ENCODE measurements around the gene FPGS.
"Not testable (repeated sequence)": the region's sequence is repeated elsewhere in the genome, so short reads cannot be mapped to it uniquely, and the experiment has no call there.

The FPGS gene

GRCh38 chr9:127802576-127803443, at the start of gene FPGS:
TSS of gene FPGS (plus strand) at chr9:127802882. CDS start at chr9:127802925, 43 bp downstream.
- DNase-seq = peak; percentile 92

GRCh38 chr9:127753148-127753547, 49.5 kb upstream of the FPGS start:
- no peak for DNase-seq

- no peak for DNase-seq
Measured at GRCh38 chr9:127753622-127754021, 49.1 kb upstream of the FPGS start.

GRCh38 chr9:127754099-127755060, 48.3 kb upstream of the FPGS start:
- DNase-seq = no peak

- no peak for DNase-seq
Measured at GRCh38 chr9:127755061-127756060, 47.3 kb upstream of the FPGS start.

GRCh38 chr9:127756233-127756632, 46.4 kb upstream of the FPGS start:
- no peak for DNase-seq

- DNase-seq = not testable (repeated sequence)
Measured at GRCh38 chr9:127756776-127757175, 45.9 kb upstream of the FPGS start.

GRCh38 chr9:127758843-127759242, 43.8 kb upstream of the FPGS start:
- no peak for DNase-seq

GRCh38 chr9:127761061-127761460, 41.6 kb upstream of the FPGS start:
- no peak for DNase-seq

GRCh38 chr9:127761491-127761956, 41.2 kb upstream of the FPGS start:
- DNase-seq = no peak

- DNase-seq = no peak
Measured at GRCh38 chr9:127762111-127762676, 40.5 kb upstream of the FPGS start.

- DNase-seq = peak; percentile 17
Measured at GRCh38 chr9:127763918-127764384, 38.7 kb upstream of the FPGS start.

- DNase-seq = no peak
Measured at GRCh38 chr9:127765418-127765817, 37.3 kb upstream of the FPGS start.

- DNase-seq = no peak
Measured at GRCh38 chr9:127767410-127767809, 35.3 kb upstream of the FPGS start.

- DNase-seq = peak; percentile 72
Measured at GRCh38 chr9:127767909-127768331, 34.8 kb upstream of the FPGS start.

- no peak for DNase-seq
Measured at GRCh38 chr9:127768698-127769097, 34.0 kb upstream of the FPGS start.

- no peak for DNase-seq
Measured at GRCh38 chr9:127769101-127769500, 33.6 kb upstream of the FPGS start.

GRCh38 chr9:127769929-127770582, 32.6 kb upstream of the FPGS start:
- no peak for DNase-seq

- no peak for DNase-seq
Measured at GRCh38 chr9:127770583-127770904, 32.1 kb upstream of the FPGS start.

- peak; percentile 98 for DNase-seq
Measured at GRCh38 chr9:127770905-127771569, 31.6 kb upstream of the FPGS start.

All from fibroblast of skin of right biceps (primary cell).